ENCODE data around the gene CD22. TPM values are rescaled to one million over a fixed set of nuclear protein-coding genes. Genes with fewer than 3 reads are reported as not detected.

Gene CD22
- total and polyA plus RNA-seq, 2 of the 8 experiments (the other 6 are each of a cell fraction or from before 2014, with no cell fraction given), result 0.06 to 0.60 TPM

- TF ChIP-seq CHD7 (IDR thresholded peaks at IDR 0.05; ENCODE audit: insufficient replicate concordance, low read length), result no peak
- TF ChIP-seq CHD1 (IDR thresholded peaks at IDR 0.05; ENCODE audit: low read depth, low read length), result no peak
- TF ChIP-seq BCL11A (IDR thresholded peaks at IDR 0.05; ENCODE audit: low read depth in 2 of 2, low read length in 2 of 2), result no peak
- no peak for TF ChIP-seq RAD21 (IDR thresholded peaks at IDR 0.05 in 1 of 2, conservative IDR thresholded peaks at IDR 0.05 in 1 of 2; ENCODE audit: low read depth in 2 of 2, low read length in 2 of 2)
- TF ChIP-seq SP1 (IDR thresholded peaks at IDR 0.05; ENCODE audit: low read depth, low read length), result no peak
- TF ChIP-seq CBX5 (IDR thresholded peaks at IDR 0.05; ENCODE audit: low read depth, low read length), result no peak
- TF ChIP-seq BACH1 (IDR thresholded peaks at IDR 0.05; ENCODE audit: low read length), result no peak
- TF ChIP-seq SRF (IDR thresholded peaks at IDR 0.05; ENCODE audit: low read depth, low read length), result no peak
- TF ChIP-seq POLR2AphosphoS5 (IDR thresholded peaks at IDR 0.05; ENCODE audit: low read depth, low read length), result no peak
- TF ChIP-seq USF2 (IDR thresholded peaks at IDR 0.05; ENCODE audit: low read length), result no peak
These were observed 38.4 kb upstream of the CD22 start (continued) for GRCh38 chr19:35290381-35291127.

All from H1 (cell line).